ENCODE results near the gene IRAK2. TPM values are rescaled to one million over a fixed set of nuclear protein-coding genes. Genes with fewer than 3 reads are reported as not detected.
"Not testable (repeated sequence)": the region's sequence is repeated elsewhere in the genome, so short reads cannot be mapped to it uniquely, and the experiment has no call there.

IRAK2 gene
- total RNA-seq, 2 donors from 2014 or later: 0.26 to 0.40 TPM

- peak; percentile 74 for TF ChIP-seq CTCF (conservative IDR thresholded peaks at IDR 0.05)
- Mint-ChIP-seq H3K36me3 (ENCODE audit: low read depth) (peaks cover 56% of the 10 kb centered on the region), H3K27me3 (ENCODE audit: insufficient read depth) (no peaks in the 10 kb centered on the region), H3K9me3 (no peaks in the 10 kb centered on the region), H3K4me1 (peaks cover 9% of the 10 kb centered on the region), H3K4me3 (no peak overlapping the region), H3K27ac (peak overlapping the region; percentile 74)
- Histone ChIP-seq H3K9ac (ENCODE audit: extremely low read depth, low read length, poor library complexity, severe bottlenecking) (no peak overlapping the region), H3K36me3 (ENCODE audit: control insufficient read depth, insufficient read depth, low read length) (peaks cover 64% of the 10 kb centered on the region), H3K4me3 (ENCODE audit: low read length) (no peak overlapping the region), H3K9me3 (ENCODE audit: control insufficient read depth, low read length) (no peaks in the 10 kb centered on the region), H3K27ac (ENCODE audit: low read depth, low read length) (peak overlapping the region; percentile 10), H3K27me3 (ENCODE audit: control insufficient read depth, insufficient read depth, low read length, poor library complexity, severe bottlenecking) (no peaks in the 10 kb centered on the region), H3K4me1 (ENCODE audit: control insufficient read depth, insufficient read depth, low read length) (no peaks in the 10 kb centered on the region)
- WGBS, 2 experiments (ENCODE audit: insufficient coverage in 1 of 2, insufficient read length in 1 of 2): 53 to 89% methylated on average over 5 to 12 of the region's 12 CpGs
- DNase-seq: peak; percentile 92
Measured at GRCh38 chr3:10263646-10264363, 99.1 kb downstream of the IRAK2 start.

GRCh38 chr3:10265833-10266232, 101.1 kb downstream of the IRAK2 start:
- no peak overlapping the region for H3K4me3 Mint-ChIP-seq
- peaks cover 59% of the 10 kb centered on the region for H3K36me3 ChIP-seq (ENCODE audit: control insufficient read depth, insufficient read depth, low read length)
- H3K27ac Mint-ChIP-seq: no peak overlapping the region
- H3K4me3 ChIP-seq (ENCODE audit: low read length): no peak overlapping the region
- no peak overlapping the region for H3K9ac ChIP-seq (ENCODE audit: extremely low read depth, low read length, poor library complexity, severe bottlenecking)
- peaks cover 9% of the 10 kb centered on the region for H3K4me1 Mint-ChIP-seq
- no peak for DNase-seq
- no peaks in the 10 kb centered on the region for H3K9me3 Mint-ChIP-seq
- 88% methylated on average over 2 of the region's 2 CpGs; no CpG with 5 or more reads in 1 of the 2 experiments for WGBS, 2 experiments (ENCODE audit: insufficient coverage in 1 of 2, insufficient read length in 1 of 2)
- no peak overlapping the region for H3K27ac ChIP-seq (ENCODE audit: low read depth, low read length)
- H3K4me1 ChIP-seq (ENCODE audit: control insufficient read depth, insufficient read depth, low read length): no peaks in the 10 kb centered on the region
- no peaks in the 10 kb centered on the region for H3K9me3 ChIP-seq (ENCODE audit: control insufficient read depth, low read length)
- no peak for TF ChIP-seq CTCF (conservative IDR thresholded peaks at IDR 0.05)
- H3K27me3 Mint-ChIP-seq (ENCODE audit: insufficient read depth): no peaks in the 10 kb centered on the region
- no peaks in the 10 kb centered on the region for H3K27me3 ChIP-seq (ENCODE audit: control insufficient read depth, insufficient read depth, low read length, poor library complexity, severe bottlenecking)
- peaks cover 56% of the 10 kb centered on the region for H3K36me3 Mint-ChIP-seq (ENCODE audit: low read depth)

GRCh38 chr3:10266936-10267335, 102.2 kb downstream of the IRAK2 start:
- not testable (repeated sequence) for H3K4me3 Mint-ChIP-seq; DNase-seq; H3K27me3 Mint-ChIP-seq (ENCODE audit: insufficient read depth); H3K27ac ChIP-seq (ENCODE audit: low read depth, low read length); H3K4me1 Mint-ChIP-seq; H3K9me3 Mint-ChIP-seq; H3K9ac ChIP-seq (ENCODE audit: extremely low read depth, low read length, poor library complexity, severe bottlenecking); H3K4me1 ChIP-seq (ENCODE audit: control insufficient read depth, insufficient read depth, low read length); H3K27me3 ChIP-seq (ENCODE audit: control insufficient read depth, insufficient read depth, low read length, poor library complexity, severe bottlenecking); H3K4me3 ChIP-seq (ENCODE audit: low read length); H3K27ac Mint-ChIP-seq; H3K9me3 ChIP-seq (ENCODE audit: control insufficient read depth, low read length)
- WGBS, 2 experiments (ENCODE audit: insufficient coverage in 1 of 2, insufficient read length in 1 of 2): 77 to 95% methylated on average over 3 to 7 of the region's 7 CpGs
- peaks cover 57% of the 10 kb centered on the region for H3K36me3 Mint-ChIP-seq (ENCODE audit: low read depth)
- H3K36me3 ChIP-seq (ENCODE audit: control insufficient read depth, insufficient read depth, low read length): peaks cover 62% of the 10 kb centered on the region

DNA sequence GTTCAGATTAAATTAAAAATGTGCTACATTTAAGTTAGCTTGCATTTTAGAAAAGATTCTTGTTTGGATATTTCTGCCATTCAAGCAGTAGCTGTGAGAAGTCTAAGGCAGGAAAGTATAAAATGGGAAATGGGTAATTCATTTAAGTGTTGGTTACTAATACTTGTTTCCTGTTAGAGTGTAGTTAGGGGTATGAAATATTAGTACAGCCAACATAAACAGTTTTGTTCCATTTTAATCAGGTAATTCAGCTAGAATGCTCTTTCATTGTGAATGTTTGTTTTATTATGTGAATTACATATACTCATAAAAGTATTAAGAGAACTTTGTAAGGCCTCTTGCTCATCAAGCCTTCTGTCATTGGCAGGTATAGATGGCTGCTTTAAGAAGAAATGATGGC, 103.4 kb downstream of the IRAK2 start:
- Histone ChIP-seq H3K4me3 (ENCODE audit: low read length) (no peak overlapping the region), H3K36me3 (ENCODE audit: control insufficient read depth, insufficient read depth, low read length) (peaks cover 62% of the 10 kb centered on the region), H3K27me3 (ENCODE audit: control insufficient read depth, insufficient read depth, low read length, poor library complexity, severe bottlenecking) (no peaks in the 10 kb centered on the region), H3K9ac (ENCODE audit: extremely low read depth, low read length, poor library complexity, severe bottlenecking) (no peak overlapping the region), H3K4me1 (ENCODE audit: control insufficient read depth, insufficient read depth, low read length) (no peaks in the 10 kb centered on the region), H3K27ac (ENCODE audit: low read depth, low read length) (no peak overlapping the region), H3K9me3 (ENCODE audit: control insufficient read depth, low read length) (no peaks in the 10 kb centered on the region)
- Mint-ChIP-seq H3K4me1 (peaks cover 9% of the 10 kb centered on the region), H3K27me3 (ENCODE audit: insufficient read depth) (no peaks in the 10 kb centered on the region), H3K9me3 (no peaks in the 10 kb centered on the region), H3K36me3 (ENCODE audit: low read depth) (peaks cover 55% of the 10 kb centered on the region), H3K27ac (no peak overlapping the region), H3K4me3 (no peak overlapping the region)
- no peak for TF ChIP-seq CTCF (conservative IDR thresholded peaks at IDR 0.05)
- DNase-seq: no peak

Data from endodermal cell (in vitro differentiated cells).